ENCODE data around the gene FILIP1L.

The FILIP1L gene

GRCh38 chr3:100030346-100030745, 84.0 kb downstream of the FILIP1L start:
- Histone ChIP-seq H2AFZ (ENCODE audit: insufficient read depth, low read length, poor library complexity) (no peak overlapping the region), H4K91ac (ENCODE audit: low read depth, low read length) (no peak overlapping the region), H2BK5ac (ENCODE audit: low read depth, low read length, poor library complexity) (no peak overlapping the region), H3K27ac (ENCODE audit: low read depth, low read length) (no peak overlapping the region), H4K12ac (ENCODE audit: low read depth, low read length) (no peak overlapping the region), H3K9ac (ENCODE audit: low read length) (no peak overlapping the region), H4K8ac (ENCODE audit: low read depth, low read length) (no peak overlapping the region), H3K79me2 (ENCODE audit: control insufficient read depth, insufficient read depth, low read length, poor library complexity) (no peaks in the 10 kb centered on the region), H3K4me3 (ENCODE audit: low read depth, low read length) (no peak overlapping the region), H3K23ac (ENCODE audit: low read length) (no peak overlapping the region), H3K36me3 (ENCODE audit: control insufficient read depth in 1 of 2, insufficient read depth in 2 of 2, low read length in 2 of 2) (no peaks in the 10 kb centered on the region), H3K27me3 (ENCODE audit: insufficient read depth, low read length) (no peaks in the 10 kb centered on the region), H3K18ac (ENCODE audit: low read length) (no peak overlapping the region), H3K4ac (ENCODE audit: low read depth, low read length) (no peak overlapping the region), H2BK12ac (ENCODE audit: low read length) (no peak overlapping the region), H2AK5ac (ENCODE audit: low read length) (no peak overlapping the region), H3K4me1 (ENCODE audit: control insufficient read depth in 1 of 2, insufficient read depth in 2 of 2, low read length in 2 of 2) (peaks cover 2% of the 10 kb centered on the region in 2 experiments), H2BK120ac (ENCODE audit: insufficient read depth, low read length, poor library complexity) (no peak overlapping the region), H3K9me3 (ENCODE audit: insufficient read depth, low read depth, low read length) (no peaks in the 10 kb centered on the region), H3K14ac (ENCODE audit: low read length) (no peak overlapping the region), H3K79me1 (ENCODE audit: low read length) (peaks cover 3% of the 10 kb centered on the region), H3K4me2 (ENCODE audit: low read length) (no peak overlapping the region)
- WGBS (ENCODE audit: extremely low coverage, insufficient coverage, insufficient read length) = no CpG with 5 or more reads among the region's 3 CpGs
- DNase-seq = no peak

GRCh38 chr3:100029689-100030088, 84.6 kb downstream of the FILIP1L start:
- peaks cover 3% of the 10 kb centered on the region for H3K79me1 ChIP-seq (ENCODE audit: low read length)
- no CpG with 5 or more reads among the region's 2 CpGs for WGBS (ENCODE audit: extremely low coverage, insufficient coverage, insufficient read length)
- no peak overlapping the region for H2BK120ac ChIP-seq (ENCODE audit: insufficient read depth, low read length, poor library complexity)
- H4K8ac ChIP-seq (ENCODE audit: low read depth, low read length) = no peak overlapping the region
- no peak overlapping the region for H2AK5ac ChIP-seq (ENCODE audit: low read length)
- H4K91ac ChIP-seq (ENCODE audit: low read depth, low read length) = no peak overlapping the region
- H3K9ac ChIP-seq (ENCODE audit: low read length) = no peak overlapping the region
- no peaks in the 10 kb centered on the region for H3K9me3 ChIP-seq (ENCODE audit: insufficient read depth, low read depth, low read length)
- H3K14ac ChIP-seq (ENCODE audit: low read length) = no peak overlapping the region
- no peak overlapping the region for H3K23ac ChIP-seq (ENCODE audit: low read length)
- DNase-seq = no peak
- no peaks in the 10 kb centered on the region for H3K36me3 ChIP-seq (ENCODE audit: control insufficient read depth in 1 of 2, insufficient read depth in 2 of 2, low read length in 2 of 2)
- H3K4ac ChIP-seq (ENCODE audit: low read depth, low read length) = no peak overlapping the region
- H2AFZ ChIP-seq (ENCODE audit: insufficient read depth, low read length, poor library complexity) = no peak overlapping the region
- H3K4me1 ChIP-seq (ENCODE audit: control insufficient read depth in 1 of 2, insufficient read depth in 2 of 2, low read length in 2 of 2) = peaks cover 2% of the 10 kb centered on the region in 2 experiments
- no peaks in the 10 kb centered on the region for H3K79me2 ChIP-seq (ENCODE audit: control insufficient read depth, insufficient read depth, low read length, poor library complexity)
- no peak overlapping the region for H3K18ac ChIP-seq (ENCODE audit: low read length)
- H4K12ac ChIP-seq (ENCODE audit: low read depth, low read length) = no peak overlapping the region
- no peak overlapping the region for H3K27ac ChIP-seq (ENCODE audit: low read depth, low read length)
- H3K27me3 ChIP-seq (ENCODE audit: insufficient read depth, low read length) = no peaks in the 10 kb centered on the region
- H3K4me2 ChIP-seq (ENCODE audit: low read length) = no peak overlapping the region
- H2BK12ac ChIP-seq (ENCODE audit: low read length) = no peak overlapping the region
- H3K4me3 ChIP-seq (ENCODE audit: low read depth, low read length) = no peak overlapping the region
- no peak overlapping the region for H2BK5ac ChIP-seq (ENCODE audit: low read depth, low read length, poor library complexity)

GRCh38 chr3:100029052-100029451, 85.2 kb downstream of the FILIP1L start:
- Histone ChIP-seq H2AFZ (ENCODE audit: insufficient read depth, low read length, poor library complexity) (no peak overlapping the region), H2AK5ac (ENCODE audit: low read length) (no peak overlapping the region), H3K18ac (ENCODE audit: low read length) (no peak overlapping the region), H2BK120ac (ENCODE audit: insufficient read depth, low read length, poor library complexity) (no peak overlapping the region), H3K4me3 (ENCODE audit: low read depth, low read length) (no peak overlapping the region), H3K14ac (ENCODE audit: low read length) (no peak overlapping the region), H3K79me1 (ENCODE audit: low read length) (peaks cover 3% of the 10 kb centered on the region), H3K4me2 (ENCODE audit: low read length) (no peak overlapping the region), H2BK5ac (ENCODE audit: low read depth, low read length, poor library complexity) (no peak overlapping the region), H3K27me3 (ENCODE audit: insufficient read depth, low read length) (no peaks in the 10 kb centered on the region), H3K9me3 (ENCODE audit: insufficient read depth, low read depth, low read length) (no peaks in the 10 kb centered on the region), H3K36me3 (ENCODE audit: control insufficient read depth in 1 of 2, insufficient read depth in 2 of 2, low read length in 2 of 2) (no peaks in the 10 kb centered on the region), H3K4ac (ENCODE audit: low read depth, low read length) (no peak overlapping the region), H3K9ac (ENCODE audit: low read length) (no peak overlapping the region), H4K8ac (ENCODE audit: low read depth, low read length) (no peak overlapping the region), H3K4me1 (ENCODE audit: control insufficient read depth in 1 of 2, insufficient read depth in 2 of 2, low read length in 2 of 2) (peaks cover 2% of the 10 kb centered on the region in 2 experiments), H4K12ac (ENCODE audit: low read depth, low read length) (no peak overlapping the region), H3K23ac (ENCODE audit: low read length) (no peak overlapping the region), H2BK12ac (ENCODE audit: low read length) (no peak overlapping the region), H3K79me2 (ENCODE audit: control insufficient read depth, insufficient read depth, low read length, poor library complexity) (no peaks in the 10 kb centered on the region), H4K91ac (ENCODE audit: low read depth, low read length) (no peak overlapping the region), H3K27ac (ENCODE audit: low read depth, low read length) (no peak overlapping the region)
- WGBS (ENCODE audit: extremely low coverage, insufficient coverage, insufficient read length) = no CpG with 5 or more reads among the region's 1 CpG
- DNase-seq = no peak

GRCh38 chr3:100027321-100027720, 87.0 kb downstream of the FILIP1L start:
- Histone ChIP-seq H2BK5ac (ENCODE audit: low read depth, low read length, poor library complexity) (no peak overlapping the region), H3K4me1 (ENCODE audit: control insufficient read depth in 1 of 2, insufficient read depth in 2 of 2, low read length in 2 of 2) (no peaks in the 10 kb centered on the region), H3K79me2 (ENCODE audit: control insufficient read depth, insufficient read depth, low read length, poor library complexity) (no peaks in the 10 kb centered on the region), H3K36me3 (ENCODE audit: control insufficient read depth in 1 of 2, insufficient read depth in 2 of 2, low read length in 2 of 2) (no peaks in the 10 kb centered on the region), H3K4ac (ENCODE audit: low read depth, low read length) (no peak overlapping the region), H3K23ac (ENCODE audit: low read length) (no peak overlapping the region), H3K14ac (ENCODE audit: low read length) (no peak overlapping the region), H3K9me3 (ENCODE audit: insufficient read depth, low read depth, low read length) (no peaks in the 10 kb centered on the region), H2BK120ac (ENCODE audit: insufficient read depth, low read length, poor library complexity) (no peak overlapping the region), H3K79me1 (ENCODE audit: low read length) (no peaks in the 10 kb centered on the region), H3K27ac (ENCODE audit: low read depth, low read length) (no peak overlapping the region), H2AK5ac (ENCODE audit: low read length) (no peak overlapping the region), H4K8ac (ENCODE audit: low read depth, low read length) (no peak overlapping the region), H4K91ac (ENCODE audit: low read depth, low read length) (no peak overlapping the region), H2AFZ (ENCODE audit: insufficient read depth, low read length, poor library complexity) (no peak overlapping the region), H4K12ac (ENCODE audit: low read depth, low read length) (no peak overlapping the region), H3K4me3 (ENCODE audit: low read depth, low read length) (no peak overlapping the region), H3K18ac (ENCODE audit: low read length) (no peak overlapping the region), H3K9ac (ENCODE audit: low read length) (no peak overlapping the region), H3K27me3 (ENCODE audit: insufficient read depth, low read length) (no peaks in the 10 kb centered on the region), H3K4me2 (ENCODE audit: low read length) (no peak overlapping the region), H2BK12ac (ENCODE audit: low read length) (no peak overlapping the region)
- no CpG with 5 or more reads among the region's 1 CpG for WGBS (ENCODE audit: extremely low coverage, insufficient coverage, insufficient read length)
- DNase-seq = no peak
